ENCODE results near the gene RCOR1.

Gene RCOR1

GRCh38 chr14:102739190-102739469 is 146.7 kb downstream of the RCOR1 start:
- no peak overlapping the region for H3K27ac ChIP-seq (ENCODE audit: insufficient read depth, low read length, poor library complexity, severe bottlenecking)
- H3K9me3 ChIP-seq (ENCODE audit: control insufficient read depth, low read length), result peaks cover 3% of the 10 kb centered on the region
- no peaks in the 10 kb centered on the region for H3K4me1 ChIP-seq (ENCODE audit: control insufficient read depth, insufficient read depth, low read length, poor library complexity, severe bottlenecking)
- no peak for DNase-seq
- H3K27me3 ChIP-seq (replicated peaks; ENCODE audit: control insufficient read depth, insufficient read depth, low read length, poor library complexity, severe bottlenecking), result no peaks in the 10 kb centered on the region
- no peaks in the 10 kb centered on the region for H3K36me3 ChIP-seq (ENCODE audit: control insufficient read depth, insufficient read depth, low read length)
- H3K4me3 ChIP-seq (ENCODE audit: insufficient read depth, low read depth, low read length, poor library complexity, severe bottlenecking), result no peak overlapping the region

- Histone ChIP-seq H3K27ac (ENCODE audit: insufficient read depth, low read length, poor library complexity, severe bottlenecking) (no peak overlapping the region), H3K9me3 (ENCODE audit: control insufficient read depth, low read length) (peaks cover 3% of the 10 kb centered on the region), H3K4me3 (ENCODE audit: insufficient read depth, low read depth, low read length, poor library complexity, severe bottlenecking) (no peak overlapping the region), H3K27me3 (replicated peaks; ENCODE audit: control insufficient read depth, insufficient read depth, low read length, poor library complexity, severe bottlenecking) (no peaks in the 10 kb centered on the region), H3K36me3 (ENCODE audit: control insufficient read depth, insufficient read depth, low read length) (no peaks in the 10 kb centered on the region), H3K4me1 (ENCODE audit: control insufficient read depth, insufficient read depth, low read length, poor library complexity, severe bottlenecking) (no peaks in the 10 kb centered on the region)
- DNase-seq, result no peak
These were observed 154.4 kb downstream of the RCOR1 start for GRCh38 chr14:102746634-102747438.

GRCh38 chr14:102748806-102749205 is 156.4 kb downstream of the RCOR1 start:
- no peak for DNase-seq
- no peaks in the 10 kb centered on the region for H3K4me1 ChIP-seq (ENCODE audit: control insufficient read depth, insufficient read depth, low read length, poor library complexity, severe bottlenecking)
- no peaks in the 10 kb centered on the region for H3K27me3 ChIP-seq (replicated peaks; ENCODE audit: control insufficient read depth, insufficient read depth, low read length, poor library complexity, severe bottlenecking)
- no peaks in the 10 kb centered on the region for H3K9me3 ChIP-seq (ENCODE audit: control insufficient read depth, low read length)
- H3K36me3 ChIP-seq (ENCODE audit: control insufficient read depth, insufficient read depth, low read length), result no peaks in the 10 kb centered on the region
- no peak overlapping the region for H3K27ac ChIP-seq (ENCODE audit: insufficient read depth, low read length, poor library complexity, severe bottlenecking)
- no peak overlapping the region for H3K4me3 ChIP-seq (ENCODE audit: insufficient read depth, low read depth, low read length, poor library complexity, severe bottlenecking)

- H3K27ac ChIP-seq (ENCODE audit: insufficient read depth, low read length, poor library complexity, severe bottlenecking), result no peak overlapping the region
- H3K4me3 ChIP-seq (ENCODE audit: insufficient read depth, low read depth, low read length, poor library complexity, severe bottlenecking), result no peak overlapping the region
- no peaks in the 10 kb centered on the region for H3K4me1 ChIP-seq (ENCODE audit: control insufficient read depth, insufficient read depth, low read length, poor library complexity, severe bottlenecking)
- no peaks in the 10 kb centered on the region for H3K27me3 ChIP-seq (replicated peaks; ENCODE audit: control insufficient read depth, insufficient read depth, low read length, poor library complexity, severe bottlenecking)
- no peak for DNase-seq
- H3K9me3 ChIP-seq (ENCODE audit: control insufficient read depth, low read length), result no peaks in the 10 kb centered on the region
- no peaks in the 10 kb centered on the region for H3K36me3 ChIP-seq (ENCODE audit: control insufficient read depth, insufficient read depth, low read length)
These were observed 157.2 kb downstream of the RCOR1 start for GRCh38 chr14:102749393-102750305.

- no peaks in the 10 kb centered on the region for H3K9me3 ChIP-seq (ENCODE audit: control insufficient read depth, low read length)
- no peaks in the 10 kb centered on the region for H3K27me3 ChIP-seq (replicated peaks; ENCODE audit: control insufficient read depth, insufficient read depth, low read length, poor library complexity, severe bottlenecking)
- no peaks in the 10 kb centered on the region for H3K36me3 ChIP-seq (ENCODE audit: control insufficient read depth, insufficient read depth, low read length)
These were observed 157.9 kb downstream of the RCOR1 start for GRCh38 chr14:102750376-102750775.

GRCh38 chr14:102751088-102751487 is 158.6 kb downstream of the RCOR1 start:
- Histone ChIP-seq H3K4me3 (ENCODE audit: insufficient read depth, low read depth, low read length, poor library complexity, severe bottlenecking) (no peak overlapping the region), H3K9me3 (ENCODE audit: control insufficient read depth, low read length) (no peaks in the 10 kb centered on the region), H3K27ac (ENCODE audit: insufficient read depth, low read length, poor library complexity, severe bottlenecking) (no peak overlapping the region), H3K36me3 (ENCODE audit: control insufficient read depth, insufficient read depth, low read length) (no peaks in the 10 kb centered on the region), H3K27me3 (replicated peaks; ENCODE audit: control insufficient read depth, insufficient read depth, low read length, poor library complexity, severe bottlenecking) (no peaks in the 10 kb centered on the region), H3K4me1 (ENCODE audit: control insufficient read depth, insufficient read depth, low read length, poor library complexity, severe bottlenecking) (no peaks in the 10 kb centered on the region)
- DNase-seq, result no peak

More at GRCh38 chr14:102750376-102750775, 157.9 kb downstream of the RCOR1 start:
- H3K27ac ChIP-seq (ENCODE audit: insufficient read depth, low read length, poor library complexity, severe bottlenecking), result no peak overlapping the region
- H3K4me1 ChIP-seq (ENCODE audit: control insufficient read depth, insufficient read depth, low read length, poor library complexity, severe bottlenecking), result no peaks in the 10 kb centered on the region
- no peak for DNase-seq
- H3K4me3 ChIP-seq (ENCODE audit: insufficient read depth, low read depth, low read length, poor library complexity, severe bottlenecking), result no peak overlapping the region

- H3K27me3 ChIP-seq (replicated peaks; ENCODE audit: control insufficient read depth, insufficient read depth, low read length, poor library complexity, severe bottlenecking), result no peaks in the 10 kb centered on the region
These were observed 159.9 kb downstream of the RCOR1 start for GRCh38 chr14:102752239-102752847.

GRCh38 chr14:102754370-102755262 is 162.2 kb downstream of the RCOR1 start:
- no peak overlapping the region for H3K4me3 ChIP-seq (ENCODE audit: insufficient read depth, low read depth, low read length, poor library complexity, severe bottlenecking)
- no peaks in the 10 kb centered on the region for H3K9me3 ChIP-seq (ENCODE audit: control insufficient read depth, low read length)

More at GRCh38 chr14:102752239-102752847, 159.9 kb downstream of the RCOR1 start:
- H3K9me3 ChIP-seq (ENCODE audit: control insufficient read depth, low read length), result no peaks in the 10 kb centered on the region
- H3K4me3 ChIP-seq (ENCODE audit: insufficient read depth, low read depth, low read length, poor library complexity, severe bottlenecking), result no peak overlapping the region
- H3K36me3 ChIP-seq (ENCODE audit: control insufficient read depth, insufficient read depth, low read length), result no peaks in the 10 kb centered on the region
- no peaks in the 10 kb centered on the region for H3K4me1 ChIP-seq (ENCODE audit: control insufficient read depth, insufficient read depth, low read length, poor library complexity, severe bottlenecking)
- no peak for DNase-seq
- no peak overlapping the region for H3K27ac ChIP-seq (ENCODE audit: insufficient read depth, low read length, poor library complexity, severe bottlenecking)

GRCh38 chr14:102757646-102758045 is 165.2 kb downstream of the RCOR1 start:
- DNase-seq, result no peak
- Histone ChIP-seq H3K27me3 (replicated peaks; ENCODE audit: control insufficient read depth, insufficient read depth, low read length, poor library complexity, severe bottlenecking) (no peaks in the 10 kb centered on the region), H3K27ac (ENCODE audit: insufficient read depth, low read length, poor library complexity, severe bottlenecking) (no peak overlapping the region), H3K4me1 (ENCODE audit: control insufficient read depth, insufficient read depth, low read length, poor library complexity, severe bottlenecking) (no peaks in the 10 kb centered on the region), H3K36me3 (ENCODE audit: control insufficient read depth, insufficient read depth, low read length) (no peaks in the 10 kb centered on the region), H3K4me3 (ENCODE audit: insufficient read depth, low read depth, low read length, poor library complexity, severe bottlenecking) (no peak overlapping the region), H3K9me3 (ENCODE audit: control insufficient read depth, low read length) (no peaks in the 10 kb centered on the region)

More at GRCh38 chr14:102754370-102755262, 162.2 kb downstream of the RCOR1 start:
- no peaks in the 10 kb centered on the region for H3K27me3 ChIP-seq (replicated peaks; ENCODE audit: control insufficient read depth, insufficient read depth, low read length, poor library complexity, severe bottlenecking)
- DNase-seq, result no peak
- no peaks in the 10 kb centered on the region for H3K36me3 ChIP-seq (ENCODE audit: control insufficient read depth, insufficient read depth, low read length)
- no peaks in the 10 kb centered on the region for H3K4me1 ChIP-seq (ENCODE audit: control insufficient read depth, insufficient read depth, low read length, poor library complexity, severe bottlenecking)
- no peak overlapping the region for H3K27ac ChIP-seq (ENCODE audit: insufficient read depth, low read length, poor library complexity, severe bottlenecking)

All from effector memory CD4-positive, alpha-beta T cell (primary cell).